Measurements from ENCODE around the gene ZBTB7B.

ZBTB7B gene

GRCh38 chr1:155057788-155058211 is 55.2 kb downstream of the ZBTB7B start:
- TF ChIP-seq CTCF (IDR thresholded peaks at IDR 0.05; ENCODE audit: low read depth, low read length, missing control alignments) = peak; percentile 3
- no peak for DNase-seq (ENCODE audit: extremely low read depth, low read depth)
- no peak overlapping the region for H3K4me3 ChIP-seq (replicated peaks; ENCODE audit: low read depth, low read length)

- no peak for TF ChIP-seq CTCF (IDR thresholded peaks at IDR 0.05; ENCODE audit: low read depth, low read length, missing control alignments)
- H3K4me3 ChIP-seq (replicated peaks; ENCODE audit: low read depth, low read length) = no peak overlapping the region
- DNase-seq (ENCODE audit: extremely low read depth, low read depth) = no peak
Measured at GRCh38 chr1:155060736-155061135, 58.1 kb downstream of the ZBTB7B start.

- DNase-seq (ENCODE audit: extremely low read depth, low read depth) = no peak
- no peak overlapping the region for H3K4me3 ChIP-seq (replicated peaks; ENCODE audit: low read depth, low read length)
- peak; percentile 99 for TF ChIP-seq CTCF (IDR thresholded peaks at IDR 0.05; ENCODE audit: low read depth, low read length, missing control alignments)
Measured at GRCh38 chr1:155061381-155062150, 59.0 kb downstream of the ZBTB7B start.

- no peak for DNase-seq (ENCODE audit: extremely low read depth, low read depth)
- no peak overlapping the region for H3K4me3 ChIP-seq (replicated peaks; ENCODE audit: low read depth, low read length)
- no peak for TF ChIP-seq CTCF (IDR thresholded peaks at IDR 0.05; ENCODE audit: low read depth, low read length, missing control alignments)
Measured at GRCh38 chr1:155062151-155062686, 59.6 kb downstream of the ZBTB7B start.

GRCh38 chr1:155062702-155063411 is 60.3 kb downstream of the ZBTB7B start:
- no peak for DNase-seq (ENCODE audit: extremely low read depth, low read depth)
- peak; percentile 64 for TF ChIP-seq CTCF (IDR thresholded peaks at IDR 0.05; ENCODE audit: low read depth, low read length, missing control alignments)
- peak overlapping the region; percentile 55 for H3K4me3 ChIP-seq (replicated peaks; ENCODE audit: low read depth, low read length)

- DNase-seq (ENCODE audit: extremely low read depth, low read depth) = no peak
- no peak for TF ChIP-seq CTCF (IDR thresholded peaks at IDR 0.05; ENCODE audit: low read depth, low read length, missing control alignments)
- H3K4me3 ChIP-seq (replicated peaks; ENCODE audit: low read depth, low read length) = peak within 1 kb of the TSS; percentile 55
Measured at GRCh38 chr1:155063550-155064110, 61.0 kb downstream of the ZBTB7B start, which contains the start of gene EFNA4. EFNA4 (plus strand) TSS chr1:155063740; CDS start chr1:155063824, 84 bp downstream.

All from HFF-Myc (cell line).